Keratinocyte (primary cell): Measurements from ENCODE around the gene ZFYVE1. TPM values are rescaled to one million over a fixed set of nuclear protein-coding genes. Genes with fewer than 3 reads are reported as not detected.

Source experiments
- DNase-seq: peaks from one replicate; pipeline ENCODE4 v3.0.0-alpha.2; 2011; ENCODE audit warnings: low read depth, missing footprints, low spot score
- FAIRE-seq: peaks from 2 replicates; lab custom pipeline; 2011; peaks lifted over from hg19 to GRCh38; lab: Jason Lieb, UNC
- H2AFZ ChIP-seq: 2 replicates; pipeline ENCODE4 v1.6.0; 2012; ENCODE audit warnings: low read length, control low read depth, inconsistent platforms; ENCODE audit not compliant: control insufficient read depth
- H3K27ac ChIP-seq: 2 replicates; pipeline ENCODE4 v1.5.1; 2011; ENCODE audit warnings: low read length; ENCODE audit not compliant: control insufficient read depth, insufficient read depth
- H3K27me3 ChIP-seq: 3 replicates; pipeline ENCODE4 v1.6.0; 2011; ENCODE audit warnings: low read length; ENCODE audit not compliant: control insufficient read depth, insufficient read depth; ENCODE audit errors: extremely low read depth
- H3K36me3 ChIP-seq, 2 experiments: 2 replicates in 1 of 2; 3 replicates in 1 of 2; pipeline ENCODE4 v1.5.1; 2011; ENCODE audit warnings: low read length in 2 of 2, mild to moderate bottlenecking in 1 of 2; ENCODE audit not compliant: control insufficient read depth in 2 of 2, insufficient read depth in 2 of 2; ENCODE audit errors: extremely low read depth in 1 of 2
- H3K4me1 ChIP-seq: 3 replicates; pipeline ENCODE4 v1.5.1; 2011; ENCODE audit warnings: low read length; ENCODE audit not compliant: control insufficient read depth, insufficient read depth; ENCODE audit errors: extremely low read depth
- H3K4me2 ChIP-seq: 3 replicates; pipeline ENCODE4 v1.6.0; 2011; ENCODE audit warnings: low read depth, low read length; ENCODE audit not compliant: control insufficient read depth, insufficient read depth; ENCODE audit errors: extremely low read depth
- H3K4me3 ChIP-seq, 3 experiments: fragments of 200-600 bp in 1 of 3; sonication (generic) in 1 of 3; 2 replicates in 2 of 3; 3 replicates in 1 of 3; pipeline ENCODE4 v1.5.1; 2011 to 2016; ENCODE audit warnings: low read length in 3 of 3, mild to moderate bottlenecking in 3 of 3, control low read depth in 2 of 3, inconsistent platforms in 1 of 3, low read depth in 1 of 3, mixed read lengths in 1 of 3, mixed run types in 1 of 3, moderate library complexity in 1 of 3; ENCODE audit not compliant: control insufficient read depth in 2 of 3, insufficient read depth in 2 of 3; ENCODE audit errors: extremely low read depth in 1 of 3
- H3K79me2 ChIP-seq: 2 replicates; pipeline ENCODE4 v1.6.0; 2012; ENCODE audit warnings: low read length; ENCODE audit not compliant: control insufficient read depth, insufficient read depth
- H3K9ac ChIP-seq: 3 replicates; pipeline ENCODE4 v1.6.0; 2011; ENCODE audit warnings: low read length; ENCODE audit not compliant: control insufficient read depth, insufficient read depth; ENCODE audit errors: extremely low read depth
- H3K9me1 ChIP-seq: 3 replicates; pipeline ENCODE4 v1.6.0; 2011; ENCODE audit warnings: low read length; ENCODE audit not compliant: control insufficient read depth, insufficient read depth; ENCODE audit errors: extremely low read depth
- H3K9me3 ChIP-seq: 2 replicates; pipeline ENCODE4 v1.5.1; 2012; ENCODE audit warnings: low read depth, low read length; ENCODE audit not compliant: control insufficient read depth
- H4K20me1 ChIP-seq: 3 replicates; pipeline ENCODE4 v1.6.0; 2011; ENCODE audit warnings: low read length; ENCODE audit not compliant: control insufficient read depth, insufficient read depth; ENCODE audit errors: extremely low read depth
- EZH2 ChIP-seq: IDR thresholded peaks from one replicate; pipeline ENCODE4 v1.6.1; 2012; ENCODE audit warnings: inconsistent platforms, mild to moderate bottlenecking, low read length, moderate library complexity
- dilution Hi-C: fragments of 300-500 bp; cut with MboI; formaldehyde crosslinking; loops from one replicate; pipeline ENCODE4 v1.7.0; 2020; ENCODE audit warnings: low sequenced_read_pairs; ENCODE audit not compliant: extremely low pct_ligation_motif_present
- polyA plus RNA-seq, 5 experiments: library from polyadenylated mRNA; depleted of rRNA in 3 of 5; stranded (reverse) in 3 of 5; stranded (forward) in 1 of 5; unstranded in 1 of 5; fragments of >200 nt; gene quantifications; 1 replicate in 1 of 5; 2 replicates in 3 of 5; 3 replicates in 1 of 5; pipeline versions ENCODE4 v1.2.1 to v1.2.3, GENCODE V29; 2011 to 2012; ENCODE audit warnings: missing spikeins in 2 of 5, low read depth in 1 of 5, low replicate concordance in 1 of 5
- TF ChIP-seq, protein P1 (sequence below), 3 experiments: IDR thresholded peaks in 1 of 3; conservative IDR thresholded peaks in 1 of 3; optimal IDR thresholded peaks in 1 of 3; 2 replicates in 2 of 3; 3 replicates in 1 of 3; pipeline versions ENCODE3 to v1.5.1; 2011; ENCODE audit warnings: low read length in 3 of 3, mild to moderate bottlenecking in 3 of 3, moderate library complexity in 2 of 3, control low read depth in 1 of 3, inconsistent platforms in 1 of 3; ENCODE audit not compliant: insufficient read depth in 2 of 3; ENCODE audit errors: extremely low read depth in 1 of 3

Gene ZFYVE1
- polyA plus RNA-seq, 1 donor (not counting 4 experiments of a cell fraction or from before 2014, with no cell fraction given) = 10.8 TPM

GRCh38 chr14:72990171-72990570, 36.7 kb downstream of the ZFYVE1 start:
- Histone ChIP-seq H3K36me3 (peaks cover 2 to 15% of the 10 kb centered on the region in 2 experiments), H3K9me3 (no peaks in the 10 kb centered on the region), H4K20me1 (no peaks in the 10 kb centered on the region), H3K9me1 (no peaks in the 10 kb centered on the region), H3K79me2 (no peaks in the 10 kb centered on the region), H3K9ac (no peak overlapping the region), H2AFZ (no peak overlapping the region), H3K4me2 (no peak overlapping the region), H3K4me3 (no peak overlapping the region), H3K4me1 (peaks cover 3% of the 10 kb centered on the region), H3K27me3 (no peaks in the 10 kb centered on the region), H3K27ac (no peak overlapping the region)
- dilution Hi-C loops = no loop called here
- DNase-seq = no peak
- no peak for FAIRE-seq
- TF ChIP-seq EZH2 = no peak
- TF ChIP-seq, protein P1, sequence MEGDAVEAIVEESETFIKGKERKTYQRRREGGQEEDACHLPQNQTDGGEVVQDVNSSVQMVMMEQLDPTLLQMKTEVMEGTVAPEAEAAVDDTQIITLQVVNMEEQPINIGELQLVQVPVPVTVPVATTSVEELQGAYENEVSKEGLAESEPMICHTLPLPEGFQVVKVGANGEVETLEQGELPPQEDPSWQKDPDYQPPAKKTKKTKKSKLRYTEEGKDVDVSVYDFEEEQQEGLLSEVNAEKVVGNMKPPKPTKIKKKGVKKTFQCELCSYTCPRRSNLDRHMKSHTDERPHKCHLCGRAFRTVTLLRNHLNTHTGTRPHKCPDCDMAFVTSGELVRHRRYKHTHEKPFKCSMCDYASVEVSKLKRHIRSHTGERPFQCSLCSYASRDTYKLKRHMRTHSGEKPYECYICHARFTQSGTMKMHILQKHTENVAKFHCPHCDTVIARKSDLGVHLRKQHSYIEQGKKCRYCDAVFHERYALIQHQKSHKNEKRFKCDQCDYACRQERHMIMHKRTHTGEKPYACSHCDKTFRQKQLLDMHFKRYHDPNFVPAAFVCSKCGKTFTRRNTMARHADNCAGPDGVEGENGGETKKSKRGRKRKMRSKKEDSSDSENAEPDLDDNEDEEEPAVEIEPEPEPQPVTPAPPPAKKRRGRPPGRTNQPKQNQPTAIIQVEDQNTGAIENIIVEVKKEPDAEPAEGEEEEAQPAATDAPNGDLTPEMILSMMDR (optimal IDR thresholded peaks at IDR 0.05 in 1 of 3, IDR thresholded peaks at IDR 0.05 in 1 of 3, conservative IDR thresholded peaks at IDR 0.05 in 1 of 3; ENCODE audit: extremely low read depth in 1 of 3, insufficient read depth in 2 of 3, low read length in 3 of 3) = no peak

DNA sequence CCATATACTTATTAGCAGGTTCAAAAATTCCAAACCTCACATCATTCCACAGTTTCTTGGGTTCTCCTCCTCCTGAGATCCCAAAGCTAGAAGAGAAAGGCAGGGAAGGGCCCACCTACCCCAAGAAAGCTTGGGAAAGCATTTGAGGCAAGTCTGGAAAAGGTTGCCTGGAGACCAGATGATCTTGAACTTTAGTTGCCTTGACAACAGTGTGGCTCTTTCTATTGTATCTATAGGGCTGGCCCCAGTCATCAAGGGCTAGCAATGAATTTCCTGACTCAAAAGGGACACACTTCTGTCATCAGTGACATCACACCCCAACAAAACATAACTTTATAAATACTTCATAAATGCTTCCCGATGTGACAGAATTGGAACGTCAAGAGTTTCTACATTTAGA, 40.0 kb downstream of the ZFYVE1 start:
- dilution Hi-C loops = no loop called here

More for the DNA sequence above, 40.0 kb downstream of the ZFYVE1 start:
- Histone ChIP-seq H3K4me3 (no peak overlapping the region), H3K9ac (no peak overlapping the region), H3K79me2 (no peaks in the 10 kb centered on the region), H3K4me2 (no peak overlapping the region), H3K4me1 (peaks cover 3% of the 10 kb centered on the region), H2AFZ (no peak overlapping the region), H3K27me3 (no peaks in the 10 kb centered on the region), H4K20me1 (no peaks in the 10 kb centered on the region), H3K27ac (no peak overlapping the region), H3K9me3 (no peaks in the 10 kb centered on the region), H3K9me1 (no peaks in the 10 kb centered on the region), H3K36me3 (peaks cover 2 to 8% of the 10 kb centered on the region in 2 experiments)
- DNase-seq (no peak), FAIRE-seq (no peak)
- TF ChIP-seq, protein P1 (optimal IDR thresholded peaks at IDR 0.05 in 1 of 3, IDR thresholded peaks at IDR 0.05 in 1 of 3, conservative IDR thresholded peaks at IDR 0.05 in 1 of 3; ENCODE audit: extremely low read depth in 1 of 3, insufficient read depth in 2 of 3, low read length in 3 of 3) = no peak
- no peak for TF ChIP-seq EZH2
